ENCODE data around the gene BTLA.

DNA sequence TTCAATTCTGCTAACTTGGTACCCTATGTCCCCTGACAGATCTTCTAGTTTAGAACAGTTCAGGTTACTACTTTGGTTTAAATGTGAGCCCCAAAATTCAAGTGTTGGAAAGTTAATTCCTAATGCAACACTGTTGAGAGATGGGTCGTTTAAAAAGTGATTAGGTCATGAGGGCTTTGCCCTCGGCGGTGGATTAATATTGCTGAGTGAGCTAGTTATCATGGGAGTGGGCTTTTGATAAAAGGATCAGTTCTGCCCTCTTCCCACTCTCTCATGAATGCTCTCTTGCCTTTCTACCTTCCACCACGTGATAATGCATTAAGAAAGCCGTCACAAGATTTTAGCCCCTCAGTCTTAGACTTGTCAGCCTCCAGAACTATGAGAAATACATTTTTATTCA, 72.1 kb downstream of the BTLA start:
- TF ChIP-seq CTCF (conservative IDR thresholded peaks at IDR 0.05; ENCODE audit: low read length) (no peak), EZH2phosphoT487 (IDR thresholded peaks at IDR 0.05; ENCODE audit: borderline replicate concordance, low read depth, low read length) (no peak)
